ENCODE data around the gene POGLUT3.

- TF ChIP-seq POLR2A (IDR thresholded peaks at IDR 0.05; ENCODE audit: extremely low read depth, insufficient read length) (no peak), CTCF (IDR thresholded peaks at IDR 0.05; ENCODE audit: low read depth, low read length) (no peak)
Measured at GRCh38 chr11:108491936-108492335, 6.2 kb downstream of the POGLUT3 start.

Data from NB4 (cell line).